NCI-H1417 (cell line): ENCODE results near the gene CMTM5.
"Not testable (repeated sequence)": the region's sequence is repeated elsewhere in the genome, so short reads cannot be mapped to it uniquely, and the experiment has no call there.

Source experiments
- DNase-seq, 3 experiments: peaks; one replicate each; lab custom pipeline; 2025; lab: John Stamatoyannopoulos, UW

The CMTM5 gene

GRCh38 chr14:23399136-23399535 is 22.3 kb downstream of the CMTM5 start:
- no peak for DNase-seq

GRCh38 chr14:23399591-23399990 is 22.7 kb downstream of the CMTM5 start:
- DNase-seq: no peak

- not testable (repeated sequence) for DNase-seq
These were observed 23.8 kb downstream of the CMTM5 start for GRCh38 chr14:23400496-23401149.

GRCh38 chr14:23401291-23401690 is 24.4 kb downstream of the CMTM5 start:
- DNase-seq: no peak

- no peak for DNase-seq
These were observed 25.7 kb downstream of the CMTM5 start for GRCh38 chr14:23402296-23403138.

- DNase-seq: no peak
These were observed 26.2 kb downstream of the CMTM5 start for GRCh38 chr14:23403139-23403438.

- DNase-seq: no peak
These were observed 27.1 kb downstream of the CMTM5 start for GRCh38 chr14:23403908-23404307.

- DNase-seq: no peak
These were observed 27.6 kb downstream of the CMTM5 start for GRCh38 chr14:23404331-23404900.

GRCh38 chr14:23405096-23405495 is 28.2 kb downstream of the CMTM5 start:
- DNase-seq: no peak

- no peak for DNase-seq
These were observed 28.7 kb downstream of the CMTM5 start for GRCh38 chr14:23405516-23406025.

GRCh38 chr14:23406244-23406643 is 29.4 kb downstream of the CMTM5 start:
- peak in 1 of 3 experiments; percentile 14 for DNase-seq

- DNase-seq: no peak
These were observed 30.0 kb downstream of the CMTM5 start for GRCh38 chr14:23406725-23407355.

- no peak for DNase-seq
These were observed 30.9 kb downstream of the CMTM5 start, which contains the start of gene MYH6 for GRCh38 chr14:23407516-23408306. Gene MYH6 (minus strand): TSS chr14:23408273. CDS start chr14:23407223, 1,050 bp downstream.

- DNase-seq: no peak
These were observed 31.4 kb downstream of the CMTM5 start for GRCh38 chr14:23408307-23408630.

- no peak for DNase-seq
These were observed 32.6 kb downstream of the CMTM5 start for GRCh38 chr14:23409475-23409874.

- DNase-seq: no peak
These were observed 33.3 kb downstream of the CMTM5 start for GRCh38 chr14:23409966-23410635.

- DNase-seq: no peak
These were observed 35.0 kb downstream of the CMTM5 start for GRCh38 chr14:23411563-23412525.

GRCh38 chr14:23413681-23414080 is 36.8 kb downstream of the CMTM5 start:
- DNase-seq: no peak

GRCh38 chr14:23414254-23414653 is 37.4 kb downstream of the CMTM5 start:
- no peak for DNase-seq
